GM18861 (cell line): ENCODE data around the gene IL27RA.
"Not testable (repeated sequence)": the region's sequence is repeated elsewhere in the genome, so short reads cannot be mapped to it uniquely, and the experiment has no call there.

Experiments
- ATAC-seq: cut with Tn5 transposase; IDR thresholded peaks from one replicate; pipeline ENCODE4 v1.9.1; 2021; ENCODE audit not compliant: unreplicated experiment

The IL27RA gene

GRCh38 chr19:13998426-13998825, 33.1 kb upstream of the IL27RA start:
- no peak for ATAC-seq

- no peak for ATAC-seq
Observed at GRCh38 chr19:13999085-13999484, 32.5 kb upstream of the IL27RA start.

- ATAC-seq: no peak
Observed at GRCh38 chr19:14000691-14001375, 30.7 kb upstream of the IL27RA start.

- ATAC-seq: no peak
Observed at GRCh38 chr19:14002571-14003250, 28.9 kb upstream of the IL27RA start.

- no peak for ATAC-seq
Observed at GRCh38 chr19:14003251-14004055, 28.1 kb upstream of the IL27RA start.

GRCh38 chr19:14004619-14005348, 26.8 kb upstream of the IL27RA start:
- ATAC-seq: no peak

- ATAC-seq: no peak
Observed at GRCh38 chr19:14005349-14006084, 26.0 kb upstream of the IL27RA start.

GRCh38 chr19:14006085-14006765, 25.3 kb upstream of the IL27RA start, which contains the start of gene RFX1:
TSS of gene RFX1 (minus strand) at chr19:14006320. CDS start at chr19:13993843, 12,477 bp downstream.
- ATAC-seq: peak; percentile 72

GRCh38 chr19:14006766-14007562, 24.6 kb upstream of the IL27RA start:
- peak; percentile 26 for ATAC-seq

GRCh38 chr19:14012378-14012915, 19.1 kb upstream of the IL27RA start:
- no peak for ATAC-seq

- ATAC-seq: peak; percentile 85
Observed at GRCh38 chr19:14015524-14016035, 16.0 kb upstream of the IL27RA start.

GRCh38 chr19:14019100-14019499, 12.5 kb upstream of the IL27RA start:
- no peak for ATAC-seq

GRCh38 chr19:14019739-14020138, 11.8 kb upstream of the IL27RA start:
- ATAC-seq: not testable (repeated sequence)

GRCh38 chr19:14021474-14021873, 10.1 kb upstream of the IL27RA start:
- ATAC-seq: no peak

GRCh38 chr19:14022469-14022868, 9.1 kb upstream of the IL27RA start:
- no peak for ATAC-seq

GRCh38 chr19:14023404-14024235, 7.9 kb upstream of the IL27RA start:
- no peak for ATAC-seq

- not testable (repeated sequence) for ATAC-seq
Observed at GRCh38 chr19:14026652-14027192, 4.8 kb upstream of the IL27RA start.
